Thymus (tissue), 11 donors: ENCODE measurements around the gene AMN1. TPM values are rescaled to one million over a fixed set of nuclear protein-coding genes. Genes with fewer than 3 reads are reported as not detected.

Experiments
- DNase-seq, 9 donors: peaks; one replicate each; pipeline ENCODE4 v3.0.0-alpha.2; 2013; ENCODE audit warnings: low spot score in 9 of 9, low read depth in 6 of 9, missing footprints in 1 of 9
- H3K27ac ChIP-seq, 2 donors: one replicate each; pipeline ENCODE4 v1.5.1; 2013; ENCODE audit warnings: control low read depth in 1 of 2, low read depth in 1 of 2, low read length in 1 of 2, mild to moderate bottlenecking in 1 of 2, moderate library complexity in 1 of 2
- H3K27me3 ChIP-seq, 2 donors: one replicate each; pipeline ENCODE4 v1.5.1; 2013; ENCODE audit warnings: low read length in 1 of 2; ENCODE audit not compliant: control insufficient read depth in 2 of 2, insufficient read depth in 1 of 2
- H3K36me3 ChIP-seq, 2 donors: one replicate each; pipeline ENCODE4 v1.5.1; 2013; ENCODE audit warnings: low read length in 1 of 2, mild to moderate bottlenecking in 1 of 2, moderate library complexity in 1 of 2; ENCODE audit not compliant: control insufficient read depth in 2 of 2, insufficient read depth in 2 of 2
- H3K4me1 ChIP-seq, 2 donors: one replicate each; pipeline ENCODE4 v1.5.1; 2013; ENCODE audit warnings: low read length in 2 of 2; ENCODE audit not compliant: control insufficient read depth in 2 of 2, insufficient read depth in 2 of 2
- H3K4me3 ChIP-seq, 2 donors: one replicate each; pipeline ENCODE4 v1.5.1; 2013; ENCODE audit warnings: low read length in 2 of 2, control low read depth in 1 of 2, mild to moderate bottlenecking in 1 of 2
- H3K9me3 ChIP-seq, 2 donors: one replicate each; pipeline ENCODE4 v1.5.1; 2013; ENCODE audit warnings: low read length in 1 of 2, mild to moderate bottlenecking in 1 of 2; ENCODE audit not compliant: control insufficient read depth in 2 of 2, insufficient read depth in 1 of 2
- WGBS: extraction: QIAGEN DNeasy Blood & Tissue Kit; methylation state at CpG from one replicate; pipeline ENCODE4 v1.1.7; 2013; 5-methylcytosine and 5-hydroxymethylcytosine counted together
- polyA plus RNA-seq: library from polyadenylated mRNA; stranded (reverse); fragments of 200-250 nt; gene quantifications from one replicate; pipeline ENCODE4 v1.2.3, GENCODE V29; 2013
- total RNA-seq: library from RNA; stranded (reverse); fragments of 120-200 nt; gene quantifications from one replicate; pipeline ENCODE4 v1.2.4, GENCODE V29; 2013
- donor health status: healthy.

Gene AMN1
- total and polyA plus RNA-seq, 2 donors: 23.5 to 24.4 TPM

DNA sequence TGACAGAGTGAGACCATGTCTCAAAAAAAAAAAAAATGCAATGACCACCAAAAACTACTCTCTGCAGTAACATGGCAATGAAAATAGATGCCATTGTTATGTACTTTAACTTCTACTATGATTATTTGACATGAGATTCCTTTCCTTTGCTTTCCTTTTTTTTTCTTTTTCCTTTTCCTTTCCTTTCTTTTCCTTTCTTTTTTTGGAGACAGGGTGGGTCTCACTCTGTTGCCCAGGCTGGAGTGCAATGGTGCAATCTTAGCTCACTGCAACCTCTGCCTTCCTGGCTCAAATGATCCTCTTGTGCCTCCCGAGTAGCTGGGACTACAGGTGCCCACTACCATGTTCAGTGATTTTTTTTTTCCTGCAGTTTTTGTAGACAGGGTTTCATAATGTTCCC is 94.2 kb downstream of the AMN1 start:
- H3K27ac ChIP-seq: no peak overlapping the region
- no peaks in the 10 kb centered on the region for H3K36me3 ChIP-seq
- H3K4me1 ChIP-seq: no peaks in the 10 kb centered on the region
- WGBS: 100% methylated on average over 1 of the region's 1 CpG
- H3K27me3 ChIP-seq: no peaks in the 10 kb centered on the region
- no peak overlapping the region for H3K4me3 ChIP-seq
- H3K9me3 ChIP-seq: peaks cover 0 to 3% of the 10 kb centered on the region in 2 donors
- no peak for DNase-seq

DNA sequence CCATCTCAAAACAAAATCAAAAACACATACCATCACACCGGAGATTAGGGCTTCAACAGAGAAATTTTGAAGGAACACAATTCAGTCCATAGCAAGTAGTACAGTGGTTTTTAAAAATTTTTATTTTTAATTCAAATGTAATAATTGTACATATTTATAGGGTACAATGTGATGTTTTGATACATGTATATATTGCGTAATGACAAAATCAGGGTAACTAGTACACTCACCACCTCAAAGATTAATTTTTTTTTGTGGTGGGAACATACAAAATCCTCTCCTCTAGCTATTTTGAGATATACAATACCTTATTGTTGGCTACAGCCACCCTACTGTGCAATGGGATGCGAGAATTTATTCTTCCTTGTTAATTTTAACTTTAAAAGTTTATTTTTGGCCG is 95.4 kb downstream of the AMN1 start:
- WGBS: 98% methylated on average over 4 of the region's 4 CpGs
- Histone ChIP-seq H3K9me3 (peaks cover 0 to 3% of the 10 kb centered on the region in 2 donors), H3K27me3 (no peaks in the 10 kb centered on the region), H3K4me3 (no peak overlapping the region), H3K4me1 (no peaks in the 10 kb centered on the region), H3K36me3 (no peaks in the 10 kb centered on the region), H3K27ac (no peak overlapping the region)
- no peak for DNase-seq

GRCh38 chr12:31631809-31632208 is 97.0 kb downstream of the AMN1 start:
- Histone ChIP-seq H3K27ac (no peak overlapping the region), H3K4me3 (no peak overlapping the region), H3K36me3 (no peaks in the 10 kb centered on the region), H3K9me3 (peaks cover 0 to 3% of the 10 kb centered on the region in 2 donors), H3K4me1 (no peaks in the 10 kb centered on the region), H3K27me3 (no peaks in the 10 kb centered on the region)
- DNase-seq: no peak
- WGBS: 86% methylated on average over 12 of the region's 12 CpGs

DNA sequence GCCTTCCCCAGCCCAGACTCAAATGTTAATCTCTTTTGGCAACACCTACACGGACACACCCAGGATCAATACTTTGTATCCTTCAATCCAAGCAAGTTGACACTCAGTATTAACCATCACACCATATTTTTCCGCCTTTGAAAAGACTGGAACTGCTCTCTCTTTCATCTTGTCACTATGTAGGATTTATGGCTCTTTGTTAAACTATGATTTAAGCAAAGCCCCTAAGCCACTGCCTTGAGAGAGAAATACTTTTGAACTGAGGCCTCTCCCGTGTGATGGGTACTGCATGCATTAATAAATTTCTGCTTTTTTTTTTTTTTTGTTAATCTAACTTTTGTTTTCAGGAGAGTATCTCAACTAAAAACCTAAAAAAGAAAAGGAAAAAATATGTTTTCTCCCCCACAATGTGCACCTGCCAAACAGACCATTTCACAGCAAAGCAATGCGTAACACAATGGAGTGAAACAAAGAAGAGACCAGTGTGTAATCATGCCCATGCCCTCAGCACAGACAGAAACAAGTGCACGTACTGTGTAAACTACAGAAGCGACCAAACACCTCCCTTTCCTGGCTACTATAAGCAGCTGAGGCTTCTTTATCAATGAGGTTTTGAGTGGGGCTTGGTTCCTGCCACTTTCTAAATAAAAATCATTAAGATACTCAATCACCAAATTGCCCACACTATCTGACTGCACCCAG is 97.6 kb downstream of the AMN1 start:
- Histone ChIP-seq H3K27ac (no peak overlapping the region), H3K4me1 (no peaks in the 10 kb centered on the region), H3K27me3 (no peaks in the 10 kb centered on the region), H3K36me3 (no peaks in the 10 kb centered on the region), H3K4me3 (no peak overlapping the region), H3K9me3 (peaks cover 0 to 3% of the 10 kb centered on the region in 2 donors)
- no peak for DNase-seq
- WGBS: 96% methylated on average over 6 of the region's 6 CpGs

DNA sequence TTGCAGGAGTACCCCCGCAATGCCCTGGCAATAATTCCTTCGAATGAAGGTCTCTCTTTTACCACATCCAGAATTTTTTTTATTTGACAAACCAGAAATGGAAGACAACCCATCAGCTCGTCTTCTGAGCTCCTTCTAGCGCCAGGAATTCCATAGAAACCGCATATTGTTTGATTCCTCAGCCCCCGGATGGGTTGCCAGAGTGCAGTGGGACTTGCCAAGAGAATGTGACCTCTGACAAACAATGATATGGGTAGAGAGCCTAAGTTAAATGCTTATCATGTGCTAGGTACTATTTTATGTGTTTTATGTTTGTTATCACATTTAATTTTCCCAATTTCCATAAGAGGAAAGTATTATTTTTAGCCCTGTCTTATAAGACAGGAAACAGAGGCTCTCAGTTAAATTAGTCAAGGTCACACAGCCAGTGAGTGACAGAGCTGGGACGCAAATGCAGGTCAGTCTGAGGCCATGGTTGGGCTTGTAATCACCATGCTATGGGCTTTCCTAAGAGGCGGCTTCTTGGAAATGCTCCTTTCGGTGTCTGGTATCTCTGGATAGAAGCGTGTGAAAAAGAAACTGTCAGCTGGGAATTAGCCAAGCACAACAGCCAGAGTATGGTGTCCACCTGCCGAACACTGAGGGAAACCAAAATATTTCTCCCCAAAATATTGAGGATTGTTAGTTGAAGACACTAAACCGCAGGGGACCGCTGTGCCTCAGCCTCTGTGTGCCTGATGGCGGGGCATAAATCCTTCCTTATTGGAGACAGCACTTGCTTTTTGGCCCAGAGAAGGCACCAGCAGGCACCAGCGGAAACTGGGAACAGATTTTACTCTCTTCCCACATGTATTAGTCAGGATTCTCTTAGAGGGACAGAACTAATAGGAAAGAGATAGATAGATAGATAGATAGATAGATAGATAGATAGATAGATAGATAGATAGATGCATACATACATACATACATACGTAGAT is 98.8 kb downstream of the AMN1 start:
- Histone ChIP-seq H3K27ac (no peak overlapping the region), H3K9me3 (peaks cover 0 to 3% of the 10 kb centered on the region in 2 donors), H3K36me3 (no peaks in the 10 kb centered on the region), H3K27me3 (no peaks in the 10 kb centered on the region), H3K4me1 (no peaks in the 10 kb centered on the region), H3K4me3 (no peak overlapping the region)
- 93% methylated on average over 16 of the region's 16 CpGs for WGBS
- DNase-seq: peak in 1 of 9 donors; percentile 13

DNA sequence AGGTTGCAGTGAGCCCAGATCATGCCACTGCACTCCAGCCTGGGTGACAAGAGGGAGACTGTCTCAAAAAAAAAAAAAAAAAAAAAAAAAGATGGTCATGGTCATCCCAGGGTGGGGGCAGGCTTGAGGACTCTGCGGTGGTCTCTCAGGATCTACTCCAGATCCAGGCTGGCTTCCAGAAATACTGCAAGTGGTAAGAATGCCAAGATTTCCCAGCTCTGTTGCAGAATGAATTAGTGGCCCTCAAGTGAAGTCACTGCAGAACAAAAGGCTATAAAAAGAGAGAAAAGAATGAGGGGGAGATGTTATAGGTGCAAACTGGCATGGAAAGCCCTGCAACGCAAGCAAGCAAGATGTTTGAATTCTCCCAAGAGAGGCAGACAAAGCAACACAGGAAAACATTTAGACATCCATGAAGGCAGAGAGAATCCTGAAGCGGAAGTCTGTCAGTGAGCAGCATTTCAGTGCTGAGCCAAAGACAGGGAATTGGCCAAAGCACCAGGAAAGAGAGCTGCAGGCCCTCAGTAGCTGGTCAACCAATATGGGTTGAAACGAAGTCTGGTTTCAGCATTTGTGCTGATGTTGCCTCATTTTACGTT is 101.3 kb downstream of the AMN1 start:
- H3K4me1 ChIP-seq: no peaks in the 10 kb centered on the region
- H3K27me3 ChIP-seq: no peaks in the 10 kb centered on the region
- H3K36me3 ChIP-seq: no peaks in the 10 kb centered on the region
- peaks cover 0 to 3% of the 10 kb centered on the region in 2 donors for H3K9me3 ChIP-seq
- H3K4me3 ChIP-seq: no peak overlapping the region
- H3K27ac ChIP-seq: no peak overlapping the region
- WGBS: 96% methylated on average over 5 of the region's 5 CpGs
- DNase-seq: no peak

- no peak overlapping the region for H3K4me3 ChIP-seq
- H3K27me3 ChIP-seq: no peaks in the 10 kb centered on the region
- 95% methylated on average over 7 of the region's 7 CpGs for WGBS
- no peak for DNase-seq
- H3K36me3 ChIP-seq: no peaks in the 10 kb centered on the region
- H3K9me3 ChIP-seq: no peaks in the 10 kb centered on the region
- no peak overlapping the region for H3K27ac ChIP-seq
- no peaks in the 10 kb centered on the region for H3K4me1 ChIP-seq
Observed at GRCh38 chr12:31626270-31626995, 102.4 kb downstream of the AMN1 start.

DNA sequence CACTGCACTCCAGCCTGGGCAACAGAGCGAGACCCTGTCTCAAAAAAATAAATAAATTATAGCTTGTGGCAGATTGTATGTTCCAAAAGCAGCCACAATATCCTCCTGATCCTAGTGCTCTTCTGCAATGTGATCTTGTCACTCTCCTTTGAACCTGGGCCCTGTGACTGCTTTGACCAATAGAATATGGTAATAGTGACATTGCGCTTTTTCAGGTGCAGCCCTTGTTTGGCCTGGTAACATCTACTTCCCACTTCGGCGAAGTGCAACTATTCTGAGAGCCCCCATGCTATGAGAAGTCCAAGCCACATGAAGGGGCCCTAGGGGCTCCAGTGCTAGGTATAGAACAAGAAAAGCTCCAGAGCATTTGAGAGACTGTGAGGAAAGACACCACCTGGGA is 106.8 kb downstream of the AMN1 start:
- H3K36me3 ChIP-seq: no peaks in the 10 kb centered on the region
- no peak for DNase-seq
- 92% methylated on average over 4 of the region's 4 CpGs for WGBS
- no peaks in the 10 kb centered on the region for H3K9me3 ChIP-seq
- H3K27me3 ChIP-seq: no peaks in the 10 kb centered on the region
- H3K4me3 ChIP-seq: no peak overlapping the region
- no peak overlapping the region for H3K27ac ChIP-seq
- H3K4me1 ChIP-seq: no peaks in the 10 kb centered on the region
